BLaER1 (cell line): Measurements from ENCODE around the gene HIF1AN.
A peak's percentile ranks its signal among the peaks of the same experiment; 100 is the strongest.
"Not testable (repeated sequence)": the region's sequence is repeated elsewhere in the genome, so short reads cannot be mapped to it uniquely, and the experiment has no call there.

Source experiments
- H3K27ac ChIP-seq: shearing (Covaris generic); formaldehyde crosslinking; 2 replicates; pipeline ENCODE4 v1.8.1; 2022
- H3K27me3 ChIP-seq: shearing (Covaris generic); formaldehyde crosslinking; 2 replicates; pipeline ENCODE4 v1.8.1; 2022
- H3K36me3 ChIP-seq: shearing (Covaris generic); formaldehyde crosslinking; 2 replicates; pipeline ENCODE4 v1.8.1; 2022
- H3K4me1 ChIP-seq: shearing (Covaris generic); formaldehyde crosslinking; 2 replicates; pipeline ENCODE4 v1.8.1; 2022
- H3K4me2 ChIP-seq: shearing (Covaris generic); formaldehyde crosslinking; 2 replicates; pipeline ENCODE4 v1.8.1; 2022
- H3K4me3 ChIP-seq: shearing (Covaris generic); formaldehyde crosslinking; 2 replicates; pipeline ENCODE4 v1.8.1; 2022
- H3K9ac ChIP-seq: shearing (Covaris generic); formaldehyde crosslinking; 2 replicates; pipeline ENCODE4 v1.8.1; 2022
- H3K9me3 ChIP-seq: shearing (Covaris generic); formaldehyde crosslinking; 2 replicates; pipeline ENCODE4 v1.8.1; 2022
- H4K20me1 ChIP-seq: shearing (Covaris generic); formaldehyde crosslinking; 2 replicates; pipeline ENCODE4 v1.8.1; 2022
- Cebpa-rat ChIP-seq: shearing (Covaris generic); IDR thresholded peaks from 2 replicates; pipeline ENCODE4 v1.8.1; 2022

HIF1AN gene

GRCh38 chr10:100570506-100570905 is 34.8 kb downstream of the HIF1AN start:
- no peak overlapping the region for H3K4me3 ChIP-seq
- TF ChIP-seq Cebpa-rat: no peak
- no peaks in the 10 kb centered on the region for H3K9me3 ChIP-seq
- peaks cover 43% of the 10 kb centered on the region for H3K27me3 ChIP-seq
- no peak overlapping the region for H3K9ac ChIP-seq
- no peaks in the 10 kb centered on the region for H3K4me1 ChIP-seq
- no peaks in the 10 kb centered on the region for H3K36me3 ChIP-seq
- H3K4me2 ChIP-seq: no peak overlapping the region
- no peaks in the 10 kb centered on the region for H4K20me1 ChIP-seq
- no peak overlapping the region for H3K27ac ChIP-seq

- no peak for TF ChIP-seq Cebpa-rat
- Histone ChIP-seq H3K4me2 (no peak overlapping the region), H3K4me1 (no peaks in the 10 kb centered on the region), H3K36me3 (no peaks in the 10 kb centered on the region), H4K20me1 (no peaks in the 10 kb centered on the region), H3K4me3 (no peak overlapping the region), H3K27ac (no peak overlapping the region), H3K27me3 (peaks cover 43% of the 10 kb centered on the region), H3K9me3 (no peaks in the 10 kb centered on the region), H3K9ac (no peak overlapping the region)
Observed at GRCh38 chr10:100571084-100571856, 35.5 kb downstream of the HIF1AN start.

DNA sequence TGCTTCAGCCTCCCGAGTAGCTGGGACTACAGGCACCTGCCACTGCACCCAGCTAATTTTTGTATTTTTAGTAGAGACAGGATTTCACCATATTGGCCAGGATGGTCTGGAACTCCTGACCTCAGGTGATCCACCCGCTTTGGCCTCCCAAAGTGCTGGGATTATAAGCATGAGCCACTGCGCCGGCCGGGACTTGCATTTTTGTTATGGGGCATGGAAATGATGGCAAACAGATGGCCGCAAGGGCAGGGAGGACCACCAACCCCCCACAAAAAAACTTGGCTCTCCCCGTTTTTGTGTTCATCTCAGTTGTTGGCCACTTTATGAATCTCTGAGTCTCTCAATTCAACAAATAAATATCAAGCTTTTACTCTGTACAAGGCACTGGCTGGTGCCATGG is 39.4 kb downstream of the HIF1AN start:
- H3K4me3 ChIP-seq, H3K27me3 ChIP-seq, H4K20me1 ChIP-seq, H3K4me2 ChIP-seq, H3K27ac ChIP-seq, H3K9ac ChIP-seq, H3K9me3 ChIP-seq, H3K36me3 ChIP-seq: not testable (repeated sequence)
- H3K4me1 ChIP-seq: peaks cover 16% of the 10 kb centered on the region

GRCh38 chr10:100575585-100576281 is 40.0 kb downstream of the HIF1AN start:
- Histone ChIP-seq H3K36me3 (no peaks in the 10 kb centered on the region), H3K27me3 (peaks cover 4% of the 10 kb centered on the region; the same call in 1 of the 2 replicates), H3K27ac (no peak overlapping the region), H3K4me3 (no peak overlapping the region), H4K20me1 (no peaks in the 10 kb centered on the region), H3K4me2 (no peak overlapping the region), H3K4me1 (peaks cover 21% of the 10 kb centered on the region), H3K9me3 (no peaks in the 10 kb centered on the region), H3K9ac (no peak overlapping the region)
- no peak for TF ChIP-seq Cebpa-rat

GRCh38 chr10:100576282-100576635 is 40.5 kb downstream of the HIF1AN start:
- Histone ChIP-seq H4K20me1 (no peaks in the 10 kb centered on the region), H3K4me2 (no peak overlapping the region), H3K36me3 (no peaks in the 10 kb centered on the region), H3K27me3 (no peaks in the 10 kb centered on the region), H3K27ac (no peak overlapping the region), H3K9ac (no peak overlapping the region), H3K9me3 (no peaks in the 10 kb centered on the region), H3K4me3 (no peak overlapping the region), H3K4me1 (peaks cover 26% of the 10 kb centered on the region)
- no peak for TF ChIP-seq Cebpa-rat

- Histone ChIP-seq H3K36me3 (no peaks in the 10 kb centered on the region), H3K4me2 (peak overlapping the region; percentile 56), H3K9me3 (peaks cover 7% of the 10 kb centered on the region), H3K27me3 (no peaks in the 10 kb centered on the region), H3K27ac (no peak overlapping the region), H3K9ac (no peak overlapping the region), H3K4me1 (peaks cover 34% of the 10 kb centered on the region), H4K20me1 (no peaks in the 10 kb centered on the region), H3K4me3 (no peak overlapping the region)
- no peak for TF ChIP-seq Cebpa-rat
Observed at GRCh38 chr10:100579261-100580090, 43.7 kb downstream of the HIF1AN start.

GRCh38 chr10:100586959-100587358 is 51.2 kb downstream of the HIF1AN start:
- Histone ChIP-seq H3K27me3 (no peaks in the 10 kb centered on the region), H3K27ac (no peak overlapping the region), H3K4me2 (no peak overlapping the region), H3K9ac (no peak overlapping the region), H3K36me3 (no peaks in the 10 kb centered on the region), H3K4me1 (peaks cover under 1% of the 10 kb centered on the region; the same call in 1 of the 2 replicates), H4K20me1 (no peaks in the 10 kb centered on the region), H3K4me3 (no peak overlapping the region), H3K9me3 (peaks cover 5% of the 10 kb centered on the region)
- no peak for TF ChIP-seq Cebpa-rat

- no peaks in the 10 kb centered on the region for H3K9me3 ChIP-seq
- no peaks in the 10 kb centered on the region for H3K27me3 ChIP-seq
- H3K27ac ChIP-seq: no peak overlapping the region
- H4K20me1 ChIP-seq: no peaks in the 10 kb centered on the region
- H3K4me2 ChIP-seq: no peak overlapping the region
- H3K4me1 ChIP-seq: no peaks in the 10 kb centered on the region
- H3K9ac ChIP-seq: no peak overlapping the region
- no peak for TF ChIP-seq Cebpa-rat
- no peaks in the 10 kb centered on the region for H3K36me3 ChIP-seq
- no peak overlapping the region for H3K4me3 ChIP-seq
Observed at GRCh38 chr10:100598166-100598565, 62.4 kb downstream of the HIF1AN start.

DNA sequence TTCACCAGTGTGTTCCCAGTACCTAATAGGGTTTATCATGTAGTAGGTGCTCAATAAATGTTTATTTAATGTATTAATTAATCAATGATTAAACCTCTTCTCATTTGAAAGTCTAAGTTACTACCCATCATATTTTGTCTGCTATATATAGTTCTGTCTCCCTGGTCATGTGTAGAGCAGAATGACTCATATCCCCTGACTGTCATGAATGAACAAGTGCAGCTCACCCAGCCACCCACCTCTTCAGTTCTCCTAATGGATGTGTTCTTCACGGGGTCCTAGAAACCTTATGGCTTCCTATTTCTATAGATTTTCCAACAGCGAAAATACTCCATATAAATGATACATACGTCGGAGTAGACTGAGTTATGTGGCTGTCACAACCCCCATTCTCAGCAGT is 64.5 kb downstream of the HIF1AN start:
- H4K20me1 ChIP-seq: no peaks in the 10 kb centered on the region
- no peaks in the 10 kb centered on the region for H3K36me3 ChIP-seq
- no peak overlapping the region for H3K4me2 ChIP-seq
- no peak overlapping the region for H3K27ac ChIP-seq
- H3K9me3 ChIP-seq: peaks cover 3% of the 10 kb centered on the region
- no peak overlapping the region for H3K9ac ChIP-seq
- TF ChIP-seq Cebpa-rat: no peak
- no peaks in the 10 kb centered on the region for H3K4me1 ChIP-seq
- H3K27me3 ChIP-seq: no peaks in the 10 kb centered on the region
- H3K4me3 ChIP-seq: no peak overlapping the region

DNA sequence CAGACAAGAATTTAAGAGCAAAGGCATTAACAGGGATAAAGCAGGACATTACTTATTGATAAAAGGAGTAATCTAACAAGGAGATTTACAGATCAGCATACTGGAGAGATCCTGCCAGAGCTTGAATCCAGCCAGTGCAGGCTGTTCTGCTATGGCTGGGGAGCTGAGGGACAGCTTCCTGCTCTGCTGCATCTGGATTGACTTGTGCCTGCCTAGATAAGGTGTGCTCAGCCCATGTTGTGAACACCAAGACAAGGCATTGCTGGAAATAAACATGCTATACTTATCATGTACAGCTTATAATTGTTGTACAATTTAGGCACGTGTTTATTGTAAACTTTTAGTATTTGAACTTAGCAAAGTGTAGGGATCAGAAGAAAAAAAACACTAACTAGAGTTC is 71.7 kb downstream of the HIF1AN start:
- TF ChIP-seq Cebpa-rat: no peak
- H3K4me1 ChIP-seq: no peaks in the 10 kb centered on the region
- no peak overlapping the region for H3K9ac ChIP-seq
- no peaks in the 10 kb centered on the region for H3K36me3 ChIP-seq
- no peaks in the 10 kb centered on the region for H3K27me3 ChIP-seq
- H3K9me3 ChIP-seq: peaks cover 9% of the 10 kb centered on the region
- no peak overlapping the region for H3K4me3 ChIP-seq
- H3K27ac ChIP-seq: no peak overlapping the region
- no peak overlapping the region for H3K4me2 ChIP-seq
- H4K20me1 ChIP-seq: no peaks in the 10 kb centered on the region
